IPS-NIHi11 (cell line): ENCODE results near the gene TNFSF18.
"Not testable (repeated sequence)": the region's sequence is repeated elsewhere in the genome, so short reads cannot be mapped to it uniquely, and the experiment has no call there.

Experiments used
- DNase-seq: peaks from one replicate; pipeline ENCODE4 v3.0.0; 2012; ENCODE audit warnings: mixed read lengths, low spot score

TNFSF18 gene, protein sequence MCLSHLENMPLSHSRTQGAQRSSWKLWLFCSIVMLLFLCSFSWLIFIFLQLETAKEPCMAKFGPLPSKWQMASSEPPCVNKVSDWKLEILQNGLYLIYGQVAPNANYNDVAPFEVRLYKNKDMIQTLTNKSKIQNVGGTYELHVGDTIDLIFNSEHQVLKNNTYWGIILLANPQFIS

GRCh38 chr1:173050865-173051264 lies at the start of gene TNFSF18:
Gene TNFSF18 (minus strand): TSS chr1:173050941. CDS start chr1:173050896, 45 bp downstream.
- DNase-seq = no peak

DNA sequence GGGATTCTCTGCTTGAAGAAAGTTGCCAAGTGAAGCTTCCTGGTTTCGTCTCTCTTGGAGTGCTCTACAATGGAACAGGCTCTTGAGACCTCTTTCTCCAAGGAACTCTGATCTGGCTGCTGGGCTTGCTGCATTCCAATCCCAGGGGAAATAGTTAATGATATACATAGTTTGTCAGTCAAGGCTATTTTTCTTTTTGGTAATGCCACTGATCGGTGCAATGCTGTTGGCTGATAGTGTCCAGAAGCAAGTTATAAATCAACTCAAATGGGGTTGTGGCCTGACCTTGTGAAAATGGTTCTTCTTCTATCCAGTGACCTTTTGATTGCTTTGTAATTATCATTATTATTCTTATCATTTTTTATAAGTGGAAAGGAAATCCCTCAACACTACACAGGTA lies 48.4 kb upstream of the TNFSF18 start:
- DNase-seq = no peak

DNA sequence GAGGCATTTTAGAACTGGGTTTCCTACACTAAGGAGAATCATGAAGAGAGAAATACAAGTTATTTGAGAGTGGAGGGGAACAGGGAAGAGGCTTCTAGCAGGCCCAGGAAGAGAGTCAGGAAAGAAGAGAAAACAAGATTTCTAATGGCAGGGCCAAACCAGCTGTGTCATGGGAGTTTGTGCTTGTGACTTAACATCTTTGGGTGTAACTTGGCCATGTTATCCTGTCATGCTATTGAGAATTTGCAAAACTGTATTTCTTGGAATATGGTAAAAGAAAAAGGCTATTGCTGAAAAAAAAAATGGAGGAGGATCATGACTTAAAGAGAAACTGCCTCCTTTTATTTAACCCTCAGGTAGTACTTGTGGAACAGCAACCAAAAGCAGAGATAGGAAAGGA lies 47.4 kb upstream of the TNFSF18 start:
- no peak for DNase-seq

- no peak for DNase-seq
Observed at GRCh38 chr1:173097001-173097400, 46.3 kb upstream of the TNFSF18 start.

- no peak for DNase-seq
Observed at GRCh38 chr1:173095632-173096031, 44.9 kb upstream of the TNFSF18 start.

DNA sequence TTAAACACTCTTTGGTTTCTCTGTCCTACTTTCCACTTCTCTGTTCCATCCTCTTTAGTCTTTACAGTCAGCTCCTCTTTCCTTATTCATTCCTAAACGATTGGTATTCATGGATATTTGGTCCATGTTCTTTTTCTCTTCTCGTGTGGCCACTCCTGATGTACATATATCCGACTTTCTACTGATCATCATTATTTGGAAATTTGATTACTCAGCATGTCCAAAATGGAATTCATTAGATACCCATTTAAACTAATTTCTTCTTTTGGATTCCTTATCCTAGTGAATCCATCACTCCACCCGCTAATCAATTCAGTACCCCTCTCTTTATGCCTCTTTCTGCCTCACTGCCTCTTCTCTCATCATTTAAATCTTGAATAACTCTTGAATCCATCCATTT lies 43.8 kb upstream of the TNFSF18 start:
- DNase-seq = no peak

- DNase-seq = no peak
Observed at GRCh38 chr1:173093691-173094445, 43.1 kb upstream of the TNFSF18 start.

- no peak for DNase-seq
Observed at GRCh38 chr1:173084292-173084691, 33.6 kb upstream of the TNFSF18 start.

GRCh38 chr1:173082913-173083312 lies 32.2 kb upstream of the TNFSF18 start:
- DNase-seq = no peak

DNA sequence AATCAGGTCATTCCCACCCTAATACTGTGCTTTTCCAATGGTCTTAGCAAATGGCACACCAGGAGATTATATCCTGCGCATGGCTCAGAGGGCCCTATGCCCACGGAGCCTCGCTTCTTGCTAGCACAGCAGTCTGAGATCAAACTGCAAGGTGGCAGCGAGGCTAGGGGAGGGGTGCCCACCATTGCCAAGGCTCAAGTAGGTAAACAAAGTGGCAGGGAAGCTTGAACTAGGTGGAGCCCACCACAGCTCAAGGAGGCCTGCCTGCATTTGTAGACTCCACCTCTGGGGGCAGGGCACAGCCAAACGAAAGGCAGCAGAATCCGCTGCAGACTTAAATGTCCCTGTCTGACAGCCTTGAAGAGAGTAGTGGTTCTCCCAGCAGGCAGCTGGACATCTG lies 23.5 kb upstream of the TNFSF18 start:
- not testable (repeated sequence) for DNase-seq

- DNase-seq = no peak
Observed at GRCh38 chr1:173064011-173064410, 13.3 kb upstream of the TNFSF18 start.

DNA sequence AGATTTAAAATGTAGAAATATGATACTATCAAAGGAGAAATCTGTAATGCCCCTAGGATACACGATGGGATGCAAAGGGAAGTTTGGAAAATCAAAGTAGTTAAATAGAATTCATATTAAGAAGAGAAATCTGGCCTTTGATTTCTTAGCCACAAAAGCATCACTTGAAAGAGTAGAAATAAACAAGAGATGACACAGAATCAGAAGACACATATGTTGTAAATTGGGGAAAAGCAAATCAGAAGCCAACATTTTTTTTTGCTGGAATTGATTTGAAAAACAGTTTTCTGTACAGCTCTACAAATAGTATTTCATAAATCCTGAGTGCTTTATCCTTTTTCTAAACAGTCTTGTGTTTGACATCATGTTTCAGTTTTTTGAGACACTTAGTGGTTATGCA lies 12.4 kb upstream of the TNFSF18 start:
- no peak for DNase-seq

GRCh38 chr1:173062150-173062938 lies 11.6 kb upstream of the TNFSF18 start:
- DNase-seq = no peak

DNA sequence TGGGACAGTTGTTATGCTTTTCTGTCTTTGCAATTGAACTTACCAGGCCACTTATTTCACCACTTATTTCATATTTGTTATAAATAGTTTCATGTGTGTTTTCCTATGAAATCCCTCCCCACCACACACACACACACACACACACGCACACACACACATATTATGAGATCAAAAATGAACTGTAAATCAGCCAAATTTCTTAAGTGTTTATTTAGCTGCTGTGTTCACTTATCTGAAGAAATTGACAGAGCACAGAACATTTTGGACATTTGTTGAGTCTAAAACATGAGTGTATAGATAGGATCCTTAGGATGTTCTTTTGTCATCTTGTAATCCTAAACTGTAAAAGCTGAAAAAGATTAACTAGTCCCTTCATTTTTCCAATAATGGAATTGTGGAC lies 7.8 kb upstream of the TNFSF18 start:
- DNase-seq = no peak

GRCh38 chr1:173057984-173058383 lies 7.2 kb upstream of the TNFSF18 start:
- no peak for DNase-seq

GRCh38 chr1:173056365-173056764 lies 5.6 kb upstream of the TNFSF18 start:
- DNase-seq = no peak

DNA sequence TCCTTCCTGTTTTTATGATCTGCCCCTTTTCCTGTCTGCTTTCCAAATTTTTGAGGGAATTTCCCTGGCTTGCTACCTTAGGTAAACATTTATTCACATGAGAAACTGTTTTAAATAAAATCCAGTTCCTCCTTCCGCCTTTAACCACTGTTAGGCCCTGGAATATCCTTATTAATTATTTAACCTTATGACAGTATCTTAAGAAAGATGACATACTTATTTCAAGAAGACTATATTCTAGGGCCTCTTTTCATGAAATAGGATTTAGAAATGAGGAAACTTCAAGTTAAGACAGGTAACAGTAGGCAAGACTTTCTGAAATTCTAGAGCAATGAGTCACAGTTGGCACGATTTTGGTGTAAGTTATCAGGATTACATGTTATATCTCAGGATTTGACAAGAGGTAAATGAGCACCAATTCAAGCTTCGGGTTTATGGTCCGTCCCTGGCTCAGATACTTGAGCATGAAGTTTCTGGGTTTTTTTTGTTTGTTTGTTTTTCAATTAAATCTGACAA lies 2.0 kb upstream of the TNFSF18 start:
- no peak for DNase-seq

DNA sequence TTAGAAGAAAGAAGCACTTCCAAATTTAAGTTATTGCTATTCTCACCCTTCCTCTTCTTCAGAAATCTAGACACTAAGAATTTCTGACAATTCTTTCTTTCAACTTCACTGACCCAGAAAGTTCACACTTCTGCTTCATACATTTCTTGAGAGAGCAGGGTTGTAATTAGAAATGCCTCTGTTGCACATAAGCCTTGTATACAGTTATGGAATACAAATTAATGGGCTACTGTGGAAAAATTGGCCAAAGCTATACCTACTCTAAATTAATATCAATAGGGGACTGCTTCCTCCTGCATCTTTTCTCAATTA lies 1.5 kb downstream of the TNFSF18 start:
- no peak for DNase-seq

GRCh38 chr1:173048621-173049321 lies 2.0 kb downstream of the TNFSF18 start:
- no peak for DNase-seq

- DNase-seq = no peak
Observed at GRCh38 chr1:173044656-173045055, 6.1 kb downstream of the TNFSF18 start.

DNA sequence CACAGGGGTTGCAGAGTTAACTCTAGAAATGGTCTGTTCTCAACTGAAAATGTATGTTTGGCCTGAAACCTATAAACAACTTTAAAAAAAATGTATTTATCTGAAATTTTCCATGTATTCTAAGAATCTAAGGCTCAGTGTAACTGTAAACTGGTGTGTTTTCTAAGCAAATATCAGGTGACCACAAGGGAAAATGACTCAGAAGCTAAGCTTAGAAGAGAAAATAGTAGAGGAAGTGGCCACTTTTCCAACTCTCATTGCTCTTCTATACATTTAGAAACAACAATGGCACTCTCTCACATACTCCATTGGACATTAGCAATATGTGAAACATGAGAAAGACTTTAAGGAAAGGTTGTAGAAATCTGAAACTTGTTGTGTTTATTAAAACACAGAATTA lies 7.5 kb downstream of the TNFSF18 start:
- no peak for DNase-seq

GRCh38 chr1:173042806-173043205 lies 7.9 kb downstream of the TNFSF18 start:
- no peak for DNase-seq
